Activated CD8-positive, alpha-beta memory T cell treated with anti-CD3 and anti-CD28 coated beads, Interleukin-2, amount 10 ng/mL, durations not matched to agents 7 days and 5 days (primary cell): ENCODE data around the gene PRKD3. TPM values are rescaled to one million over a fixed set of nuclear protein-coding genes. Genes with fewer than 3 reads are reported as not detected.

ENCODE experiments used
- ATAC-seq: fragments of 150-1000 bp; cut with Tn5 transposase; one replicate; pipeline ENCODE4 v1.10.0; 2021; ENCODE audit warnings: moderate library complexity
- CTCF ChIA-PET: fragments of 350-600 bp; sonication (Branson Sonifier 250); formaldehyde crosslinking; loops from one replicate; lab custom pipeline; 2021; ENCODE audit warnings: antibody characterized with exemption; lab: Charles Lee
- DNase-seq: peaks from one replicate; pipeline ENCODE4 v3.0.0-alpha.2; 2020
- H3K27ac Mint-ChIP-seq: one replicate; pipeline ENCODE4 v1.8.0; 2021; ENCODE audit warnings: mild to moderate bottlenecking, mixed read lengths
- H3K27me3 Mint-ChIP-seq: one replicate; pipeline ENCODE4 v1.8.0; 2021; ENCODE audit warnings: mixed read lengths
- H3K36me3 Mint-ChIP-seq: one replicate; pipeline ENCODE4 v1.8.0; 2021; ENCODE audit warnings: mild to moderate bottlenecking, mixed read lengths
- H3K4me1 Mint-ChIP-seq: one replicate; pipeline ENCODE4 v1.8.0; 2021; ENCODE audit warnings: mixed read lengths
- H3K4me3 Mint-ChIP-seq: one replicate; pipeline ENCODE4 v1.8.0; 2021; ENCODE audit warnings: mild to moderate bottlenecking, moderate library complexity, mixed read lengths
- H3K9me3 Mint-ChIP-seq: one replicate; pipeline ENCODE4 v1.8.0; 2022; ENCODE audit warnings: low read depth, mixed read lengths
- total RNA-seq, 2 experiments: library from RNA; stranded (reverse); gene quantifications; one replicate each; pipeline ENCODE4 v1.2.3, GENCODE V29; 2021

PRKD3 gene
- total RNA-seq, 2 experiments from 2014 or later = 26.0 to 39.6 TPM

DNA sequence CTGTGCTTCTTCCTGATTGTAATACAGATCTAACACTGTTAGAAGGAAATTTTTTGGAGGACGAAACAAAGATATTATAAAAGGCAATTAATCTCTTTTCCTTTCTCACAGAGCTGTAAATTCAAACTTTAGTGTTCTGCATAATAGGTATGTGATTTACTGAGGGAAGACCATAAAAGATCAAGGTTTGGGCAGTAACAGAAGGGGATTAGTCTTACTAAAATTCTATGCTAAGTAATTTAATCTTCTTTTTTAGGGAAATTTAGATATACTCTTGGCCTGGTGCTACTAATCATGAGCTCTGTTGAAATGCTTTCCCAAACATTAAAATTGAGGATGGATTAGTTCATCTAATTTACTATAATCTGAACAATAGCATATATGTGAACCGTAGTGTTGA, 11.0 kb upstream of the PRKD3 start:
- Mint-ChIP-seq H3K4me3 (no peak overlapping the region), H3K27ac (no peak overlapping the region), H3K9me3 (no peaks in the 10 kb centered on the region), H3K4me1 (no peaks in the 10 kb centered on the region), H3K27me3 (peaks cover 43% of the 10 kb centered on the region), H3K36me3 (no peaks in the 10 kb centered on the region)
- ATAC-seq (no peak), DNase-seq (no peak)
- CTCF ChIA-PET = no interaction called here

GRCh38 chr2:37333256-37333655, 8.6 kb upstream of the PRKD3 start:
- peaks cover 36% of the 10 kb centered on the region for H3K27me3 Mint-ChIP-seq
- H3K36me3 Mint-ChIP-seq = no peaks in the 10 kb centered on the region
- H3K4me3 Mint-ChIP-seq = no peak overlapping the region

GRCh38 chr2:37332560-37332959, 7.9 kb upstream of the PRKD3 start:
- CTCF ChIA-PET = no interaction called here
- no peaks in the 10 kb centered on the region for H3K9me3 Mint-ChIP-seq
- ATAC-seq = no peak
- DNase-seq = no peak
- H3K4me1 Mint-ChIP-seq = no peaks in the 10 kb centered on the region
- no peak overlapping the region for H3K27ac Mint-ChIP-seq
- no peaks in the 10 kb centered on the region for H3K36me3 Mint-ChIP-seq
- peaks cover 33% of the 10 kb centered on the region for H3K27me3 Mint-ChIP-seq
- no peak overlapping the region for H3K4me3 Mint-ChIP-seq

More at GRCh38 chr2:37333256-37333655, 8.6 kb upstream of the PRKD3 start:
- Mint-ChIP-seq H3K4me1 (no peaks in the 10 kb centered on the region), H3K9me3 (no peaks in the 10 kb centered on the region), H3K27ac (no peak overlapping the region)
- CTCF ChIA-PET = no interaction called here
- ATAC-seq (no peak), DNase-seq (no peak)

DNA sequence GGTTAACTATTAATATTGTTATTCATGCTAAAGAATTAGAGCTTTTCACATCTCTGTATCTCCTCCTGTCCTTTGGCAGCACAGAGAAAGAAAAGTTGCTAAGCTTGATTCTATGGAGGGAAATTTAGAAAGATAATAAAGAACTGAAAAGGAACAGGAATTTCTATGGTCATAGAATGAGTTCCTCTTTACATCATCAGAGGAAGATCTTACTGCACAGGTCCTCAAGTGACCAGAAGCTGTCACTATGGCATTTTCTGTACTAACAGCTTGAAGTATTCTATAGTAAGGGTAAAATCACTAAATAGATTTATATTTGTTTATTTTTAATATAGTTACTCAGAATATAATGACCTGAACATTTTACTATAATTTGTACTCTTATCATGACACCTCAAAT, 6.0 kb upstream of the PRKD3 start:
- Mint-ChIP-seq H3K4me1 (peaks cover 2% of the 10 kb centered on the region), H3K9me3 (no peaks in the 10 kb centered on the region), H3K27ac (no peak overlapping the region), H3K27me3 (peaks cover 47% of the 10 kb centered on the region), H3K36me3 (no peaks in the 10 kb centered on the region), H3K4me3 (no peak overlapping the region)
- no peak for DNase-seq
- CTCF ChIA-PET = interaction anchor here (1.2 kb wide), 1 partner anchor 13 kb away, joined by 3 read pairs; no protein-coding TSS in a partner anchor
- no peak for ATAC-seq

GRCh38 chr2:37326866-37327634, 2.4 kb upstream of the PRKD3 start:
- CTCF ChIA-PET = interaction anchor here (0.8 to 1.0 kb wide), 2 partner anchors 95 to 550 kb away, joined by 3 read pairs; no protein-coding TSS in a partner anchor
- Mint-ChIP-seq H3K9me3 (no peaks in the 10 kb centered on the region), H3K36me3 (peaks cover 4% of the 10 kb centered on the region), H3K27me3 (peaks cover 38% of the 10 kb centered on the region), H3K4me1 (peaks cover 22% of the 10 kb centered on the region), H3K27ac (no peak overlapping the region), H3K4me3 (no peak overlapping the region)
- ATAC-seq = no peak
- no peak for DNase-seq

DNA sequence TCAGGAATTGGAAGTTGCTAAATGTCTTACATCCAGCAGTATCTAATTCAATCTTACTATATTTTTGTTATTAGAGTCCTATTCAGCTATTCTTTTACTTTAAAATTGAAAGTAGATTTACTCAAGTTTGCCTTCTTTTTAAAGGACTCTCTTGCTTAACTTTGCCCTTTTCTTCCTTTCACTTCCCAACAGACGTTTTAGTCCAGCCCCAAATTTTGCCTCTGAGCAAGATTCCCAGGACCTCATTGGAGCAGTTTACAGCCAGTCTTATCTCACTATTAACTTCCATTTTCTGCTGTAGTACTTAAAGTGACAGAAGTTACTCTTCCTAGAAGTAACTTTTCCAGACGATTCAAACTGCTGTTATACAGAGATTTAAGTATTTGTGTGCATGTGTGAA, 1.7 kb upstream of the PRKD3 start:
- CTCF ChIA-PET = interaction anchor here (1.0 kb wide), 1 partner anchor 15 kb away, joined by 4 read pairs; no protein-coding TSS in a partner anchor
- Mint-ChIP-seq H3K36me3 (peaks cover 8% of the 10 kb centered on the region), H3K27me3 (peaks cover 34% of the 10 kb centered on the region), H3K27ac (no peak overlapping the region), H3K4me3 (peak overlapping the region; percentile 25), H3K9me3 (no peaks in the 10 kb centered on the region), H3K4me1 (peaks cover 27% of the 10 kb centered on the region)
- DNase-seq (no peak), ATAC-seq (no peak)

DNA sequence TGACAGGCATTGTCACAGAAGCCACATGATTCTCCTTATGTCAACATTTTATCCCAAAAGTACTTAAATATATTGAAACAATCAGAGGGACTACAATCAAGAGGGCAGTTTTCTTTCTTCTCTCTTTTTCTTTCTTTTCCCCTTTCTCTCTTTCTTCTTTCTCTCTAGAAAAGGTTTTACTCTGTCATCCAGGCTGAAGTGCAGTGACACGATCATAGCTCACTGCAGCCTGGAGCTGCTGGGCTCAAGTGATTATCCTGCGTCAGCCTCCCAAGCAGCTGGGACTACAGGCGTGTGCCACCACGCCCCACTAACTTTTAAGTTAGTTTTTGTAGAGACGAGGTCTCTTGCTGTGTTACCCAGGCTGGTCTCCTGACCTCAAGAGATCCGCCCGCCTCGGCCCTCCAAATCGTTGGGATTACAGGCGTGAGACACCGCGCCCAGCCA, 1.0 kb upstream of the PRKD3 start:
- H3K4me1 Mint-ChIP-seq = peaks cover 28% of the 10 kb centered on the region
- H3K36me3 Mint-ChIP-seq = peaks cover 9% of the 10 kb centered on the region
- peak overlapping the region; percentile 40 for H3K27ac Mint-ChIP-seq
- ATAC-seq = no peak
- CTCF ChIA-PET = interaction anchor here (1.0 to 1.3 kb wide), 2 partner anchors 14 to 120 kb away, joined by 3 to 4 read pairs; no protein-coding TSS in a partner anchor
- H3K27me3 Mint-ChIP-seq = peaks cover 30% of the 10 kb centered on the region
- H3K9me3 Mint-ChIP-seq = no peaks in the 10 kb centered on the region
- DNase-seq = no peak
- H3K4me3 Mint-ChIP-seq = peak overlapping the region; percentile 78

DNA sequence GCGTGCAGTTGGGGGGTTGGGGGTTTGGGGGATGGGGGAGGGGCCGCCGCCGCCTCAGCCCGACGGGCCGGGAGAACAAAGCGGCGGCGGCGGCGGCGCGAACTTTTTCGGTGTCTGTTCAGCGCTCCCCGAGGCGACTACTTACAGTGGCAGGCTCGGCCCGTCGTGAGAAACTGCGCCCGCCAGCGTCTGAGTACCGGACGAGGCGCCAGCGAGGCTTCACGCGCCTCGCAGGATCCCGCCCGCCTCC, 172 bp downstream of the PRKD3 start:
- Mint-ChIP-seq H3K4me3 (peak overlapping the region; percentile 78), H3K36me3 (peaks cover 10% of the 10 kb centered on the region), H3K27ac (peak overlapping the region; percentile 61), H3K9me3 (no peaks in the 10 kb centered on the region), H3K27me3 (peaks cover 27% of the 10 kb centered on the region), H3K4me1 (peaks cover 28% of the 10 kb centered on the region)
- CTCF ChIA-PET = interaction anchor here (1.0 to 1.6 kb wide), 2 partner anchors 16 to 39 kb away, joined by 3 read pairs; no protein-coding TSS in a partner anchor
- no peak for ATAC-seq
- peak; percentile 77 for DNase-seq

DNA sequence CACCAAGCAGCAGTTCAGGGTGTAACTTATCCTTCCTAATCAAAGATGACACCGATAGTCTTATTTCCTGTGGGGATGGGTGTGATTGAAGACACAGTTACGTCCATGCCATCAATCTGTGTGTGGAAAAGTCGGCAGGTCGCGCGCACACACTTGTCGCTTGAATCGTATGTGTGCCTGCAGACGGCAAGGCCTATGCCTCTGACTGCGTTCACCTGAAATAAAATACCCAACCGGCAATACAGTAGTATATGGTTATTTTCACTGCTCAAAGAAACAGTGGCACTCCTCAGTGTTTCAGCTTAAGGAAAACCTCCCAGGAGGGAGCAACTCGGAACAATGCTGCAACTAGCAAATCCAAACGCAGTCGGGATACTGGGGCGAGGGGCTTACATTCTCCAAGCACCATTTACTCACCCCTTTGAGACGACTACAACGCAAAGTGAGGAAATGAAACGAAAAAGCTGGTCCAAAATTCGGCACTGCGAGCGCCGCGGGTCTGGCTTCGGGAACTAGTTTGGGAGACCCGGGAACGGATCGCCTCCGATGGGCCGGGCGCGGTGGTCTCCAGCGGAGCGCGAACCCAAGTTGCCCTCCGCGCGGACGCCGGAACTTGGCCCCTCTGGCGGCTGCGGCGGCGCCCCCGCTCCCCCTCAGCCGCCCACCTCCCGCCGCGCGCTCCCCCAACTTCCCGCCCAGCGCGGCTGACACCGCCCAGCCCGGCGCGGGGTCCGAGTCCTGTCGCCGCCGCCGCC, 675 bp downstream of the PRKD3 start:
- CTCF ChIA-PET = interaction anchor here (0.9 to 1.6 kb wide), 4 partner anchors 10 to 39 kb away, joined by 3 read pairs; no protein-coding TSS in a partner anchor
- peaks cover 10% of the 10 kb centered on the region for H3K36me3 Mint-ChIP-seq
- ATAC-seq = peak; percentile 45

DNA sequence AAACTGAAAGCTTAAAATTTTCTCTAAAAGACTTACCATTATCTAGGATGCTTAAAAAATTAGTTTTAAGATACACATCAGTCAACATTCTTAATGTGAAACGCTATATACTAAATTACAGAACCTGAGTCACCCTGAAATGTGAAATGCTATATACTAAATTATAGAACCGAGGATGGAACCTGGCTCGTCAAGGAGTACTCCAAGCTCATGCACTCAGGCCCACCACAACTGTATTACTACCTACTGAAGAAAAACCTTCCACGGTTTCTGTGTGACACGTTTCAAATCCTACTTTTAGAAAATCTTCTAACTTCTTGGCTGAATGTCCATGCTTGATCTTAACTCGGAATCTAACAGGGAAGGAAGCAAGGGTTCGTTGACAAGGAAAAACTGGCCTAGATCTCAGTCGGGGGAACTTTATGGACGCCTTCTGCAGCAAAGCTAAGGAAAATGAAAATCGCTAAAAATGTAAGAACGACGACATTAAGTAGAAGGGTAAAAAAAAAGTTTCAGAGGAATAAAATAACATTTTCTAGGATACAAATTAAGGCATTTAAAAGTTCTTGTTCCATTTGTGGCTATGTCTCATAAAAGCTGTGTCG, 1.4 kb downstream of the PRKD3 start:
- peaks cover 12% of the 10 kb centered on the region for H3K36me3 Mint-ChIP-seq
- CTCF ChIA-PET = interaction anchor here (0.9 to 1.2 kb wide), 4 partner anchors 11 to 72 kb away, joined by 3 read pairs; no protein-coding TSS in a partner anchor
- H3K4me1 Mint-ChIP-seq = peaks cover 36% of the 10 kb centered on the region

More for the DNA sequence above, 675 bp downstream of the PRKD3 start:
- H3K27me3 Mint-ChIP-seq = peaks cover 26% of the 10 kb centered on the region
- peak overlapping the region; percentile 89 for H3K27ac Mint-ChIP-seq
- H3K4me3 Mint-ChIP-seq = peak overlapping the region; percentile 93
- DNase-seq = peak; percentile 46
- H3K9me3 Mint-ChIP-seq = no peaks in the 10 kb centered on the region
- peaks cover 29% of the 10 kb centered on the region for H3K4me1 Mint-ChIP-seq

DNA sequence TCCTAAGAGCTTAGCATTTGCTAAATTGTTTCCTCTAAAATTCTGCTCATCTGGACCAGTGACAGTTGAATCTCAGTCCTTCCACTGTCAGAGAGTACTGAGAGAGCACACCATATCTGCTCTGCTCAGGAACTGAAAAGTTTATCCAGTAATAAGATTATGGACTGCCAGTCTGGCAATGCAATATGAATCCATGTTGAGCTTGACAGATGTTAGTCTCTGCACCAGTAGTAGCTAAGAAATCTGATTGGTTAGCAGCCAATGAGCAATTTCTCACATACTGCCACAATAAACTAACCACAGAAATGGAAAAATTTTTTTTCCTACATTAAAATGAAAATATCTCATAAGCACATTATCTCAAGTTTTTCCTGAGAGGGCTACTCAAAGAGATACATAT, 2.3 kb downstream of the PRKD3 start:
- H3K36me3 Mint-ChIP-seq = peaks cover 18% of the 10 kb centered on the region
- DNase-seq = no peak
- H3K27me3 Mint-ChIP-seq = peaks cover 24% of the 10 kb centered on the region
- no peak for ATAC-seq
- peaks cover 44% of the 10 kb centered on the region for H3K4me1 Mint-ChIP-seq
- H3K27ac Mint-ChIP-seq = no peak overlapping the region
- no peaks in the 10 kb centered on the region for H3K9me3 Mint-ChIP-seq
- H3K4me3 Mint-ChIP-seq = no peak overlapping the region
- CTCF ChIA-PET = interaction anchor here (0.8 to 1.2 kb wide), 2 partner anchors 73 to 510 kb away, joined by 3 read pairs; no protein-coding TSS in a partner anchor

More for the DNA sequence above, 1.4 kb downstream of the PRKD3 start:
- DNase-seq = no peak
- peak overlapping the region; percentile 93 for H3K4me3 Mint-ChIP-seq
- H3K27me3 Mint-ChIP-seq = peaks cover 26% of the 10 kb centered on the region
- no peaks in the 10 kb centered on the region for H3K9me3 Mint-ChIP-seq
- ATAC-seq = no peak
- peak overlapping the region; percentile 89 for H3K27ac Mint-ChIP-seq

DNA sequence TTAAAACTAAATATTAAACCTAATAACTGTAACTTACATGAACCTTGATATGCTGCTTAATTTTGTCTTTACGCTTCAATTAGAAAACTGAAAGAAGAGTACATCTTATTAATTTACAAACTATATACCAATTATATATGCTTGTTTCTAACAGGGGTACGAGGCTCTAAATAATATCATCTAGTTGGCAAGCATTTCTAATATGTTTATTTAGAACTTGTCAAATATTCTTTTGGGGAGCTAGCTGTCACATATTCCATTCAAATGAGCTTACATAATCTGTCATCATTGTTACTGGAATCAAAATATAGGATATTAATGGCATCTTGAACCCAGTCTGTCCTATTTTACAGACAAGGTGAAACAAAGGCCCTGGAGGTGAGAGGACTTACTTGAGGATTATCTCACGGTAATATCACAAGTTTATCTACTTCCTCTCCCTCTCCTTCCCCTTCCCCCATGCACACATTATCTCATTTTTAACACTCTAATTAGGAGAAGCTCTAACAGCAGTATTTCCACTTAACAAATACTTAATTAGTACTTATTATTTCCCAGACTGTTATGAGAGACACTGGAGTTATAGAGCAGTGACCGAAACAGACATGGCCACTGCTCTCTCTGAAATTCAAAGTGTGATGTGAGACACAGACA, 3.5 kb downstream of the PRKD3 start:
- H3K4me3 Mint-ChIP-seq = no peak overlapping the region
- no peak overlapping the region for H3K27ac Mint-ChIP-seq
- DNase-seq (no peak), ATAC-seq (no peak)
- CTCF ChIA-PET = interaction anchor here (1.3 kb wide), 1 partner anchor 11 kb away, joined by 3 read pairs; no protein-coding TSS in a partner anchor
- H3K36me3 Mint-ChIP-seq = peaks cover 23% of the 10 kb centered on the region
- no peaks in the 10 kb centered on the region for H3K9me3 Mint-ChIP-seq
- H3K27me3 Mint-ChIP-seq = peaks cover 11% of the 10 kb centered on the region
- peaks cover 42% of the 10 kb centered on the region for H3K4me1 Mint-ChIP-seq
